H9 (cell line): ENCODE results near the gene SLC24A3. TPM values are rescaled to one million over a fixed set of nuclear protein-coding genes. Genes with fewer than 3 reads are reported as not detected.

Experiments
- DNase-seq: peaks from one replicate; pipeline ENCODE4 v3.0.0-alpha.2; 2017
- H2AFZ ChIP-seq: one replicate; pipeline ENCODE4 v1.6.1; 2013; ENCODE audit warnings: mild to moderate bottlenecking, low read length, control low read depth, moderate library complexity
- H2AK5ac ChIP-seq: 2 replicates; pipeline ENCODE4 v1.6.1; 2013; ENCODE audit warnings: low read length, control low read depth, mixed read lengths; ENCODE audit not compliant: insufficient read length
- H2BK120ac ChIP-seq: one replicate; pipeline ENCODE4 v1.6.1; 2013; ENCODE audit warnings: low read depth, mild to moderate bottlenecking, low read length, control low read depth, inconsistent platforms; ENCODE audit not compliant: poor library complexity, severe bottlenecking
- H2BK12ac ChIP-seq: 2 replicates; pipeline ENCODE4 v1.6.1; 2013; ENCODE audit warnings: low read length, control low read depth, mixed read lengths, low read depth; ENCODE audit not compliant: insufficient read length
- H2BK15ac ChIP-seq: 2 replicates; pipeline ENCODE4 v1.6.1; 2013; ENCODE audit warnings: low read depth, low read length, control low read depth
- H2BK20ac ChIP-seq: one replicate; pipeline ENCODE4 v1.6.1; 2013; ENCODE audit warnings: low read depth, mild to moderate bottlenecking, low read length, control low read depth, inconsistent platforms; ENCODE audit not compliant: poor library complexity, severe bottlenecking
- H2BK5ac ChIP-seq: 2 replicates; pipeline ENCODE4 v1.6.1; 2013; ENCODE audit warnings: low read length, control low read depth, mixed read lengths; ENCODE audit not compliant: insufficient read length
- H3K14ac ChIP-seq: 2 replicates; pipeline ENCODE4 v1.6.1; 2013; ENCODE audit warnings: low read length, control low read depth; ENCODE audit not compliant: insufficient read depth
- H3K18ac ChIP-seq: 2 replicates; pipeline ENCODE4 v1.6.1; 2013; ENCODE audit warnings: low read depth, mild to moderate bottlenecking, mixed read lengths, low read length, control low read depth; ENCODE audit not compliant: insufficient read length
- H3K23ac ChIP-seq: 2 replicates; pipeline ENCODE4 v1.6.1; 2013; ENCODE audit warnings: low read length, control low read depth, mixed read lengths, low read depth; ENCODE audit not compliant: insufficient read length
- H3K23me2 ChIP-seq: 2 replicates; pipeline ENCODE4 v1.6.1; 2013; ENCODE audit warnings: low read depth, mild to moderate bottlenecking, mixed read lengths, low read length, control low read depth; ENCODE audit not compliant: insufficient read length, poor library complexity, severe bottlenecking
- H3K27ac ChIP-seq: 2 replicates; pipeline ENCODE4 v1.5.1; 2013; ENCODE audit warnings: low read length, control low read depth, mixed read lengths, low read depth; ENCODE audit not compliant: insufficient read length
- H3K27me3 ChIP-seq: 2 replicates; pipeline ENCODE4 v1.6.1; 2013; ENCODE audit warnings: low read length, control low read depth, inconsistent platforms; ENCODE audit not compliant: insufficient read depth
- H3K4ac ChIP-seq: 2 replicates; pipeline ENCODE4 v1.6.1; 2013; ENCODE audit warnings: low read depth, mild to moderate bottlenecking, control low read depth, inconsistent platforms, low read length, moderate library complexity
- H3K4me1 ChIP-seq: 2 replicates; pipeline ENCODE4 v1.6.1; 2013; ENCODE audit warnings: low read length, control low read depth, inconsistent platforms; ENCODE audit not compliant: insufficient read depth
- H3K4me2 ChIP-seq: 2 replicates; pipeline ENCODE4 v1.6.1; 2013; ENCODE audit warnings: low read length, control low read depth, mixed read lengths; ENCODE audit not compliant: insufficient read length, insufficient read depth
- H3K56ac ChIP-seq: 2 replicates; pipeline ENCODE4 v1.6.1; 2013; ENCODE audit warnings: low read depth, mild to moderate bottlenecking, mixed read lengths, low read length, control low read depth; ENCODE audit not compliant: insufficient read length
- H3K79me1 ChIP-seq: 2 replicates; pipeline ENCODE4 v1.6.1; 2013; ENCODE audit warnings: low read depth, mild to moderate bottlenecking, moderate library complexity, low read length, control low read depth, inconsistent platforms; ENCODE audit not compliant: insufficient read depth, poor library complexity, severe bottlenecking
- H3K79me2 ChIP-seq: 2 replicates; pipeline ENCODE4 v1.6.1; 2013; ENCODE audit warnings: low read length, control low read depth, inconsistent platforms; ENCODE audit not compliant: insufficient read depth
- H3K9ac ChIP-seq: 2 replicates; pipeline ENCODE4 v1.6.1; 2013; ENCODE audit warnings: low read length, control low read depth, mixed read lengths; ENCODE audit not compliant: insufficient read length; ENCODE audit errors: extremely low read depth
- H3K9me3 ChIP-seq: one replicate; pipeline ENCODE4 v1.6.1; 2013; ENCODE audit warnings: low read depth, low read length, inconsistent platforms; ENCODE audit not compliant: control insufficient read depth
- H3T11ph ChIP-seq: one replicate; pipeline ENCODE4 v1.6.1; 2013; ENCODE audit warnings: mild to moderate bottlenecking, low read length, control low read depth, inconsistent platforms
- H4K20me1 ChIP-seq: one replicate; pipeline ENCODE4 v1.6.1; 2013; ENCODE audit not compliant: control insufficient read depth, insufficient read length, insufficient read depth
- H4K5ac ChIP-seq: 2 replicates; pipeline ENCODE4 v1.6.1; 2013; ENCODE audit warnings: low read depth, mild to moderate bottlenecking, mixed read lengths, low read length, control low read depth; ENCODE audit not compliant: insufficient read length
- H4K8ac ChIP-seq: replicated peaks from 2 replicates; pipeline ENCODE4 v1.6.1; 2013; ENCODE audit warnings: low read length, control low read depth, mixed read lengths, low read depth; ENCODE audit not compliant: insufficient read length
- H4K91ac ChIP-seq: 2 replicates; pipeline ENCODE4 v1.6.1; 2013; ENCODE audit warnings: low read depth, mild to moderate bottlenecking, moderate library complexity, mixed read lengths, low read length, control low read depth; ENCODE audit not compliant: insufficient read length
- H3K27ac Mint-ChIP-seq, 3 experiments: 2 replicates in 2 of 3; 3 replicates in 1 of 3; pipeline ENCODE4 v1.8.0; 2020 to 2021; ENCODE audit warnings: mixed read lengths in 3 of 3, mild to moderate bottlenecking in 1 of 3, moderate library complexity in 1 of 3
- H3K27me3 Mint-ChIP-seq: 2 replicates; pipeline ENCODE4 v1.8.0; 2021; ENCODE audit warnings: low read depth, mild to moderate bottlenecking, moderate library complexity, mixed read lengths
- H3K36me3 Mint-ChIP-seq, 3 experiments: 2 replicates in 2 of 3; 3 replicates in 1 of 3; pipeline ENCODE4 v1.8.0; 2020 to 2021; ENCODE audit warnings: low read depth in 3 of 3, mixed read lengths in 3 of 3; ENCODE audit not compliant: insufficient read depth in 1 of 3
- H3K4me1 Mint-ChIP-seq, 2 experiments: 2 replicates each; pipeline ENCODE4 v1.8.0; 2020; ENCODE audit warnings: mixed read lengths in 2 of 2
- H3K4me3 Mint-ChIP-seq, 2 experiments: 2 replicates in 1 of 2; 3 replicates in 1 of 2; pipeline ENCODE4 v1.8.0; 2020 to 2021; ENCODE audit warnings: mild to moderate bottlenecking in 2 of 2, mixed read lengths in 2 of 2, moderate library complexity in 1 of 2
- H3K9me3 Mint-ChIP-seq, 2 experiments: 2 replicates in 1 of 2; 3 replicates in 1 of 2; pipeline ENCODE4 v1.8.0; 2020; ENCODE audit warnings: mild to moderate bottlenecking in 2 of 2, mixed read lengths in 2 of 2, moderate library complexity in 1 of 2
- CTCF ChIP-seq: fragments of 200-600 bp; sonication (generic); conservative IDR thresholded peaks from 3 replicates; pipeline ENCODE4 v1.8.0; 2021; ENCODE audit warnings: antibody characterized with exemption, mild to moderate bottlenecking
- WGBS: extraction: QIAGEN DNeasy Blood & Tissue Kit; methylation state at CpG from one replicate; pipeline ENCODE4 v1.1.7; 2013; ENCODE audit warnings: missing lambda C conversion rate, low lambda C conversion rate, mixed read lengths; ENCODE audit not compliant: insufficient read length; ENCODE audit errors: extremely low coverage; 5-methylcytosine and 5-hydroxymethylcytosine counted together
- total RNA-seq: library from RNA; stranded (reverse); gene quantifications from 2 replicates; pipeline ENCODE4 v1.2.1, GENCODE V29; 2021

SLC24A3 gene
- total RNA-seq, 1 experiment from 2014 or later, result 0.83 TPM

- Mint-ChIP-seq H3K27ac (peak overlapping the region in 1 of 3 experiments; percentile 65; a peak in 2 of 7 replicates), H3K9me3 (no peaks in the 10 kb centered on the region), H3K4me1 (no peaks in the 10 kb centered on the region), H3K36me3 (no peaks in the 10 kb centered on the region), H3K4me3 (no peak overlapping the region), H3K27me3 (no peaks in the 10 kb centered on the region)
- H3K18ac ChIP-seq, result no peak overlapping the region
- H3T11ph ChIP-seq, result no peak overlapping the region
- no peak overlapping the region for H2AFZ ChIP-seq
- no peak overlapping the region for H3K27ac ChIP-seq
- no peak overlapping the region for H2BK12ac ChIP-seq
- H3K79me1 ChIP-seq, result no peaks in the 10 kb centered on the region
- H4K91ac ChIP-seq, result no peak overlapping the region
- H2BK5ac ChIP-seq, result no peak overlapping the region
- no peak overlapping the region for H3K4ac ChIP-seq
- no peak overlapping the region for H3K14ac ChIP-seq
- no peak for TF ChIP-seq CTCF
- no peak overlapping the region for H3K9ac ChIP-seq
- no peak overlapping the region for H4K8ac ChIP-seq
- no peak for DNase-seq
- H4K5ac ChIP-seq, result no peak overlapping the region
- WGBS, result no CpG with 5 or more reads among the region's 4 CpGs
- no peak overlapping the region for H2BK20ac ChIP-seq
- H4K20me1 ChIP-seq, result no peaks in the 10 kb centered on the region
- H3K56ac ChIP-seq, result no peak overlapping the region
- no peaks in the 10 kb centered on the region for H3K9me3 ChIP-seq
- no peaks in the 10 kb centered on the region for H3K79me2 ChIP-seq
- no peaks in the 10 kb centered on the region for H3K4me1 ChIP-seq
- H3K4me2 ChIP-seq, result no peak overlapping the region
- H3K23me2 ChIP-seq, result no peaks in the 10 kb centered on the region
- H2BK120ac ChIP-seq, result no peak overlapping the region
- H2BK15ac ChIP-seq, result no peak overlapping the region
- no peaks in the 10 kb centered on the region for H3K27me3 ChIP-seq
- no peak overlapping the region for H2AK5ac ChIP-seq
- no peak overlapping the region for H3K23ac ChIP-seq
Observed at GRCh38 chr20:19251506-19251905, 39.1 kb downstream of the SLC24A3 start.
